HL-60 (cell line): ENCODE data around the gene NFE2L1.

Source experiments
- DNase-seq, 2 experiments: peaks; one replicate each; pipeline ENCODE4 v3.0.0-alpha.2; 2010 to 2020; ENCODE audit warnings: low read depth in 1 of 2, low spot score in 1 of 2
- H3K27ac ChIP-seq: fragments of 250-450 bp; sonication (Bioruptor Pico); replicated peaks from 2 replicates; pipeline ENCODE4 v1.5.1; 2020; ENCODE audit warnings: mild to moderate bottlenecking, moderate library complexity
- H3K27me3 ChIP-seq: fragments of 250-450 bp; sonication (Bioruptor Pico); 2 replicates; pipeline ENCODE4 v1.5.1; 2021; ENCODE audit warnings: mild to moderate bottlenecking, moderate library complexity; ENCODE audit not compliant: insufficient read depth, poor library complexity, severe bottlenecking
- H3K4me3 ChIP-seq: replicated peaks from 2 replicates; pipeline ENCODE4 v1.5.1; 2011; ENCODE audit warnings: mild to moderate bottlenecking, control low read depth, low read length; ENCODE audit not compliant: insufficient read depth
- CTCF ChIP-seq: IDR thresholded peaks from one replicate; pipeline ENCODE4 v1.5.1; 2011; ENCODE audit warnings: low read length, control low read depth, inconsistent platforms; ENCODE audit not compliant: insufficient read depth
- GABPA ChIP-seq: IDR thresholded peaks from 2 replicates; pipeline ENCODE4 v1.6.1; 2012; ENCODE audit warnings: low read depth
- POLR2AphosphoS5 ChIP-seq: IDR thresholded peaks from 2 replicates; pipeline ENCODE4 v1.6.1; 2012; ENCODE audit warnings: low read depth
- SPI1 ChIP-seq: IDR thresholded peaks from 2 replicates; pipeline ENCODE4 v1.6.1; 2012; ENCODE audit warnings: low read depth, mild to moderate bottlenecking, borderline replicate concordance
- TF ChIP-seq, protein P1 (sequence below): IDR thresholded peaks from 2 replicates; pipeline ENCODE4 v1.6.1; 2012; ENCODE audit warnings: low read depth; ENCODE audit not compliant: insufficient replicate concordance

Gene NFE2L1

DNA sequence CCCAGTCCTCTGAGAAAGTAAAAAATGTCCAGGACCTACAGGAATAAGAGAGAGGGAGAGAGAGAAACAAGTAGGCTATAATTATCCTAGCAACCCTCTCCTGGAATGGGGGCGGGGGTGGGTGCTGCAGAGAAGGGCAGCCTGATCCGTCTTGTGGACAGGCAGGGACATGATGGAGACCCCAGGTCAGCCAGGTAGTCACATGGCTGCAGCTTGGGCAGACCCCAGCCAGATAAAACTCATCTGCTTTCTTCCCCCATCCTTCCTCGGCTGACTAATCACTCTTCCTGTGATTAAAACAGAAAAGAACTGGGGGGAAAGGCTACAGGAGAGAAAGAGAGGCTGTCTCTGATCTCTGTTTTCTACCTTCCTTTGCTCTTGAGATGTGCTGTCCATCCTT, 43.2 kb upstream of the NFE2L1 start:
- DNase-seq, result no peak
- no peaks in the 10 kb centered on the region for H3K27me3 ChIP-seq
- H3K27ac ChIP-seq, result no peak overlapping the region
- no peak overlapping the region for H3K4me3 ChIP-seq
- TF ChIP-seq, protein P1, sequence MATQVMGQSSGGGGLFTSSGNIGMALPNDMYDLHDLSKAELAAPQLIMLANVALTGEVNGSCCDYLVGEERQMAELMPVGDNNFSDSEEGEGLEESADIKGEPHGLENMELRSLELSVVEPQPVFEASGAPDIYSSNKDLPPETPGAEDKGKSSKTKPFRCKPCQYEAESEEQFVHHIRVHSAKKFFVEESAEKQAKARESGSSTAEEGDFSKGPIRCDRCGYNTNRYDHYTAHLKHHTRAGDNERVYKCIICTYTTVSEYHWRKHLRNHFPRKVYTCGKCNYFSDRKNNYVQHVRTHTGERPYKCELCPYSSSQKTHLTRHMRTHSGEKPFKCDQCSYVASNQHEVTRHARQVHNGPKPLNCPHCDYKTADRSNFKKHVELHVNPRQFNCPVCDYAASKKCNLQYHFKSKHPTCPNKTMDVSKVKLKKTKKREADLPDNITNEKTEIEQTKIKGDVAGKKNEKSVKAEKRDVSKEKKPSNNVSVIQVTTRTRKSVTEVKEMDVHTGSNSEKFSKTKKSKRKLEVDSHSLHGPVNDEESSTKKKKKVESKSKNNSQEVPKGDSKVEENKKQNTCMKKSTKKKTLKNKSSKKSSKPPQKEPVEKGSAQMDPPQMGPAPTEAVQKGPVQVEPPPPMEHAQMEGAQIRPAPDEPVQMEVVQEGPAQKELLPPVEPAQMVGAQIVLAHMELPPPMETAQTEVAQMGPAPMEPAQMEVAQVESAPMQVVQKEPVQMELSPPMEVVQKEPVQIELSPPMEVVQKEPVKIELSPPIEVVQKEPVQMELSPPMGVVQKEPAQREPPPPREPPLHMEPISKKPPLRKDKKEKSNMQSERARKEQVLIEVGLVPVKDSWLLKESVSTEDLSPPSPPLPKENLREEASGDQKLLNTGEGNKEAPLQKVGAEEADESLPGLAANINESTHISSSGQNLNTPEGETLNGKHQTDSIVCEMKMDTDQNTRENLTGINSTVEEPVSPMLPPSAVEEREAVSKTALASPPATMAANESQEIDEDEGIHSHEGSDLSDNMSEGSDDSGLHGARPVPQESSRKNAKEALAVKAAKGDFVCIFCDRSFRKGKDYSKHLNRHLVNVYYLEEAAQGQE, result no peak
- no peak for TF ChIP-seq SPI1
- no peak for TF ChIP-seq GABPA
- no peak for TF ChIP-seq POLR2AphosphoS5
- no peak for TF ChIP-seq CTCF

- Histone ChIP-seq H3K4me3 (no peak overlapping the region), H3K27me3 (no peaks in the 10 kb centered on the region), H3K27ac (no peak overlapping the region)
- no peak for DNase-seq
- TF ChIP-seq, protein P1, result no peak
Observed at GRCh38 chr17:48006936-48007709, 41.0 kb upstream of the NFE2L1 start.

GRCh38 chr17:48010193-48010592, 38.0 kb upstream of the NFE2L1 start:
- H3K4me3 ChIP-seq, result no peak overlapping the region
- no peak for DNase-seq
- TF ChIP-seq POLR2AphosphoS5 (no peak), GABPA (no peak), CTCF (no peak), SPI1 (no peak)
- TF ChIP-seq, protein P1, result no peak
- peaks cover 3% of the 10 kb centered on the region for H3K27me3 ChIP-seq
- no peak overlapping the region for H3K27ac ChIP-seq
